Measurements from ENCODE around the gene LRRC27. TPM values are rescaled to one million over a fixed set of nuclear protein-coding genes. Genes with fewer than 3 reads are reported as not detected.

LRRC27 gene
- total and polyA plus RNA-seq, 2 donors (not counting 1 experiment from before 2014, with no cell fraction given) = 23.6 to 25.6 TPM

DNA sequence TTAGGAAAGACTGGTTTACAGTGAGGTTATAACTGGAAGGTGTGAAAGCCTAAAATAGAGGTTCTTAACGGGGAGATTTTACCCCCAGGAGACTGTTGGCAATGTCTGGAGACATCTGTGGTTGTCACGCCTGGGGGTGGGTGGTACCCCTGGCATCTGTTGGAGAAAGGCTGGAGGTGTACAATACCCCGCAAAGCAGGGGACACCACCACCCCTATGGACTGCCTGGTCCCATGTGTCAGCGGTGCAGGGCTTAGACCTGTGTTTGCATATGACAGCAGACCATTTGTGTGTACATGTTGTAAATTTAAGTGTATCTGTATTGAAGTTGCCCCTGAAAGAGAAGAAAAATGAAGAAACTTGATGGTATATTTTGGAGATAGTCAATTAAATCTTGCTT lies 9.8 kb downstream of the LRRC27 start:
- Histone ChIP-seq H3K36me3 (replicated peaks in 1 of 2; ENCODE audit: control extremely low read depth in 1 of 2, control insufficient read depth in 1 of 2, extremely low read depth in 1 of 2, insufficient read depth in 2 of 2, low read length in 1 of 2) (peaks cover 0 to 10% of the 10 kb centered on the region in 2 experiments), H3K79me2 (ENCODE audit: control insufficient read depth, insufficient read depth, low read length) (no peaks in the 10 kb centered on the region), H4K20me1 (ENCODE audit: control insufficient read depth, insufficient read depth, low read length, poor library complexity, severe bottlenecking) (no peaks in the 10 kb centered on the region), H2AFZ (ENCODE audit: insufficient read depth, low read depth, low read length, poor library complexity, severe bottlenecking) (no peak overlapping the region), H3K27ac (ENCODE audit: low read length in 2 of 2) (no peak overlapping the region), H3K4me1 (ENCODE audit: control insufficient read depth in 2 of 2, insufficient read depth in 2 of 2, low read length in 2 of 2) (peaks cover 0 to 9% of the 10 kb centered on the region in 2 donors), H3K4me3 (ENCODE audit: control extremely low read depth in 1 of 5, extremely low read depth in 1 of 5, insufficient read depth in 1 of 5, low read depth in 2 of 5, low read length in 4 of 5) (no peak overlapping the region), H3K4me2 (replicated peaks; ENCODE audit: low read depth, low read length, poor library complexity, severe bottlenecking) (no peak overlapping the region), H3K27me3 (replicated peaks in 1 of 4; ENCODE audit: control extremely low read depth in 1 of 4, control insufficient read depth in 3 of 4, insufficient read depth in 4 of 4, low read length in 3 of 4) (no peaks in the 10 kb centered on the region), H3K9ac (ENCODE audit: low read length) (no peak overlapping the region), H3K9me3 (ENCODE audit: control extremely low read depth in 1 of 3, control insufficient read depth in 2 of 3, insufficient read depth in 1 of 3, low read length in 2 of 3) (peaks cover 0 to 8% (median 0%) of the 10 kb centered on the region in 3 donors)
- ATAC-seq (ENCODE audit: low read depth) (no peak), DNase-seq (no peak)
- intact Hi-C loops (cut with micrococcal nuclease) = no loop called here
- Mint-ChIP-seq H3K27ac (no peak overlapping the region), H3K9me3 (ENCODE audit: insufficient read depth) (no peaks in the 10 kb centered on the region), H3K27me3 (no peaks in the 10 kb centered on the region), H3K4me1 (peaks cover 10% of the 10 kb centered on the region), H3K4me3 (no peak overlapping the region)
- ChIA-PET CTCF (interaction anchor here (1.0 to 1.1 kb wide), 2 partner anchors 12 to 39 kb away, joined by 3 read pairs; no protein-coding TSS in a partner anchor), POLR2A (no interaction called here)
- 48% methylated on average over 3 of the region's 4 CpGs for WGBS (ENCODE audit: insufficient coverage)
- TF ChIP-seq EZH2 (IDR thresholded peaks at IDR 0.05; ENCODE audit: borderline replicate concordance, insufficient read depth, low read depth, low read length, poor library complexity, severe bottlenecking) = no peak
- no peak for TF ChIP-seq CTCF (IDR thresholded peaks at IDR 0.05)

GRCh38 chr10:132342553-132342952 lies 10.6 kb downstream of the LRRC27 start:
- H3K9ac ChIP-seq (ENCODE audit: low read length) = no peak overlapping the region
- Mint-ChIP-seq H3K27ac (no peak overlapping the region), H3K9me3 (ENCODE audit: insufficient read depth) (no peaks in the 10 kb centered on the region), H3K4me1 (peaks cover 8% of the 10 kb centered on the region), H3K4me3 (no peak overlapping the region), H3K27me3 (no peaks in the 10 kb centered on the region)
- peaks cover 0 to 10% of the 10 kb centered on the region in 2 experiments for H3K36me3 ChIP-seq (replicated peaks in 1 of 2; ENCODE audit: control extremely low read depth in 1 of 2, control insufficient read depth in 1 of 2, extremely low read depth in 1 of 2, insufficient read depth in 2 of 2, low read length in 1 of 2)
- DNase-seq (no peak), ATAC-seq (ENCODE audit: low read depth) (no peak)
- CTCF ChIA-PET = interaction anchor here (1.0 to 1.2 kb wide), 3 partner anchors 9 to 38 kb away, joined by 3 read pairs; no protein-coding TSS in a partner anchor
- H3K4me3 ChIP-seq (ENCODE audit: control extremely low read depth in 1 of 5, extremely low read depth in 1 of 5, insufficient read depth in 1 of 5, low read depth in 2 of 5, low read length in 4 of 5) = no peak overlapping the region
- H3K4me2 ChIP-seq (replicated peaks; ENCODE audit: low read depth, low read length, poor library complexity, severe bottlenecking) = no peak overlapping the region
- POLR2A ChIA-PET = no interaction called here
- H3K9me3 ChIP-seq (ENCODE audit: control extremely low read depth in 1 of 3, control insufficient read depth in 2 of 3, insufficient read depth in 1 of 3, low read length in 2 of 3) = peaks cover 0 to 9% (median 0%) of the 10 kb centered on the region in 3 donors
- peaks cover 0 to 3% of the 10 kb centered on the region in 2 donors for H3K4me1 ChIP-seq (ENCODE audit: control insufficient read depth in 2 of 2, insufficient read depth in 2 of 2, low read length in 2 of 2)
- no peaks in the 10 kb centered on the region for H4K20me1 ChIP-seq (ENCODE audit: control insufficient read depth, insufficient read depth, low read length, poor library complexity, severe bottlenecking)
- no peaks in the 10 kb centered on the region for H3K27me3 ChIP-seq (replicated peaks in 1 of 4; ENCODE audit: control extremely low read depth in 1 of 4, control insufficient read depth in 3 of 4, insufficient read depth in 4 of 4, low read length in 3 of 4)
- no peak overlapping the region for H3K27ac ChIP-seq (ENCODE audit: low read length in 2 of 2)
- TF ChIP-seq EZH2 (IDR thresholded peaks at IDR 0.05; ENCODE audit: borderline replicate concordance, insufficient read depth, low read depth, low read length, poor library complexity, severe bottlenecking) (no peak), CTCF (IDR thresholded peaks at IDR 0.05) (no peak)
- no peak overlapping the region for H2AFZ ChIP-seq (ENCODE audit: insufficient read depth, low read depth, low read length, poor library complexity, severe bottlenecking)
- WGBS (ENCODE audit: insufficient coverage) = 98% methylated on average over 4 of the region's 7 CpGs
- intact Hi-C loops (cut with micrococcal nuclease) = no loop called here
- no peaks in the 10 kb centered on the region for H3K79me2 ChIP-seq (ENCODE audit: control insufficient read depth, insufficient read depth, low read length)
